Neutrophil (primary cell): ENCODE results near the gene CFAP77.

ENCODE experiments used
- H3K27ac ChIP-seq: fragments of 200-600 bp; sonication (generic); 2 replicates; pipeline ENCODE4 v1.5.1; 2016; ENCODE audit warnings: mild to moderate bottlenecking, moderate library complexity
- H3K27me3 ChIP-seq: fragments of 200-600 bp; sonication (generic); 2 replicates; pipeline ENCODE4 v1.6.0; 2016; ENCODE audit warnings: mild to moderate bottlenecking
- H3K36me3 ChIP-seq: fragments of 200-600 bp; sonication (generic); 2 replicates; pipeline ENCODE4 v1.5.1; 2017
- H3K4me1 ChIP-seq, 2 experiments: fragments of 200-600 bp in 1 of 2; sonication (generic) in 1 of 2; 1 replicate in 1 of 2; 2 replicates in 1 of 2; pipeline versions ENCODE4 v1.5.1 to v1.6.1; 2013 to 2016; ENCODE audit warnings: low read depth in 1 of 2, low read length in 1 of 2, mild to moderate bottlenecking in 1 of 2, moderate library complexity in 1 of 2; ENCODE audit not compliant: control insufficient read depth in 1 of 2, insufficient read depth in 1 of 2
- H3K4me3 ChIP-seq, 2 experiments: fragments of 200-600 bp in 1 of 2; sonication (generic) in 1 of 2; 1 replicate in 1 of 2; 2 replicates in 1 of 2; pipeline ENCODE4 v1.5.1; 2013 to 2016; ENCODE audit warnings: low read depth in 1 of 2, low read length in 1 of 2, mild to moderate bottlenecking in 1 of 2, moderate library complexity in 1 of 2
- H3K9me3 ChIP-seq: fragments of 200-600 bp; sonication (generic); 2 replicates; pipeline ENCODE4 v1.5.1; 2016
- TF ChIP-seq, protein P1 (sequence below): fragments of 200-600 bp; sonication (generic); IDR thresholded peaks from 2 replicates; pipeline ENCODE4 v1.5.1; 2016; ENCODE audit warnings: antibody characterized with exemption

The CFAP77 gene

DNA sequence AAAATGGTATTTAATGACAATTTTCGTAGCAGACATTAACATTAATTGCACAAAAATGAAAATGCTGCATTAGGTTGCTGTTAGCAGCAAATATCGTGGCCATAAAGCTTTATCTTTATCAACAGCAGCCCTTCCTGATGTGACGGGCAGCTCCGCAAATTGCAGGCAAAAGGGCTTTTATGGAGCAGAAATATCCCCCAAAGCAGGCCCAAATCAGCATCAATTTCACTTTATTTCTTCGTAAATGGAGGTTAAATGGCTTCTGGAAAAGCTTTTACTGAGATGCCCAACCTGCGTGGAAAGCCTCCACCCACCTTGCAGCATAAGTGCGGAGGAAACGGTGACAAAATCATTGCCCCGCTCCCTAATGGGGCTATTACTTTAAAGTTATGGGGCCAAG lies 94.5 kb downstream of the CFAP77 start:
- no peak overlapping the region for H3K4me3 ChIP-seq
- TF ChIP-seq, protein P1, sequence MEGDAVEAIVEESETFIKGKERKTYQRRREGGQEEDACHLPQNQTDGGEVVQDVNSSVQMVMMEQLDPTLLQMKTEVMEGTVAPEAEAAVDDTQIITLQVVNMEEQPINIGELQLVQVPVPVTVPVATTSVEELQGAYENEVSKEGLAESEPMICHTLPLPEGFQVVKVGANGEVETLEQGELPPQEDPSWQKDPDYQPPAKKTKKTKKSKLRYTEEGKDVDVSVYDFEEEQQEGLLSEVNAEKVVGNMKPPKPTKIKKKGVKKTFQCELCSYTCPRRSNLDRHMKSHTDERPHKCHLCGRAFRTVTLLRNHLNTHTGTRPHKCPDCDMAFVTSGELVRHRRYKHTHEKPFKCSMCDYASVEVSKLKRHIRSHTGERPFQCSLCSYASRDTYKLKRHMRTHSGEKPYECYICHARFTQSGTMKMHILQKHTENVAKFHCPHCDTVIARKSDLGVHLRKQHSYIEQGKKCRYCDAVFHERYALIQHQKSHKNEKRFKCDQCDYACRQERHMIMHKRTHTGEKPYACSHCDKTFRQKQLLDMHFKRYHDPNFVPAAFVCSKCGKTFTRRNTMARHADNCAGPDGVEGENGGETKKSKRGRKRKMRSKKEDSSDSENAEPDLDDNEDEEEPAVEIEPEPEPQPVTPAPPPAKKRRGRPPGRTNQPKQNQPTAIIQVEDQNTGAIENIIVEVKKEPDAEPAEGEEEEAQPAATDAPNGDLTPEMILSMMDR: no peak
- H3K36me3 ChIP-seq: no peaks in the 10 kb centered on the region
- H3K27ac ChIP-seq: no peak overlapping the region
- H3K27me3 ChIP-seq: peaks cover 54% of the 10 kb centered on the region
- peaks cover 0 to 6% of the 10 kb centered on the region in 2 experiments for H3K4me1 ChIP-seq
- H3K9me3 ChIP-seq: no peaks in the 10 kb centered on the region

DNA sequence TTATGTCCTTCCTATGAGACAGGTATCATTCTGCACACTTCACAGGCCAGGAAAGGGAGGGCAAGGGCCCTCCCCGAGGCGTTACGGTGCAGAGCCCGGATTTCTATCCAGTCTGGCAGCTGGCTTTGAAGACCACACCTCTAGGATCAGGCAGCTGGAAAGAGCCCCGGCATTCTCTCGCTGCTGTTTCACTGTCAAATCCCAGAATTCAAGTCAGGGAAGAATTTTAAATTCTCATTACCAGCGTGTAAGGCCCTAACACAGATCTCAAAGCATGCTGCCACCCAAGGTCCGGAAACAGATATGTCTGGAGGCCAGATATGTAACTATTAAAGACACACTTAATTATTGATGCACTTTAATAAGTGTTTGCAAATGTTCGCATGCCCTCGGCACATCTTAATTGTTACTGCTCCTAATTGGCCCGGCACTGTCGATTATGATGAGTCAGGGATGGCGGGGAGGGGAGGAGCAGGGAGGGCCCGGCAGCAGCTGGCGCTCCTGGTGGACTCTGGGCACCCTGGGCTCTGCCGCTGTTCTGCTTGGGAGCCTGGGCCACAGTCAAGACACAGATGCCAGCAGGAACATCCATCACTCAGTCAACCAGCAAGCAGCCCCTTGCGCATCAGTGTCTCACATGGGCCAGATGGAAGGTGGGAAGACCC lies 96.1 kb downstream of the CFAP77 start:
- peaks cover 54% of the 10 kb centered on the region for H3K27me3 ChIP-seq
- TF ChIP-seq, protein P1: no peak
- peaks cover 0 to 6% of the 10 kb centered on the region in 2 experiments for H3K4me1 ChIP-seq
- no peak overlapping the region for H3K27ac ChIP-seq
- no peaks in the 10 kb centered on the region for H3K36me3 ChIP-seq
- no peak overlapping the region for H3K4me3 ChIP-seq
- no peaks in the 10 kb centered on the region for H3K9me3 ChIP-seq

DNA sequence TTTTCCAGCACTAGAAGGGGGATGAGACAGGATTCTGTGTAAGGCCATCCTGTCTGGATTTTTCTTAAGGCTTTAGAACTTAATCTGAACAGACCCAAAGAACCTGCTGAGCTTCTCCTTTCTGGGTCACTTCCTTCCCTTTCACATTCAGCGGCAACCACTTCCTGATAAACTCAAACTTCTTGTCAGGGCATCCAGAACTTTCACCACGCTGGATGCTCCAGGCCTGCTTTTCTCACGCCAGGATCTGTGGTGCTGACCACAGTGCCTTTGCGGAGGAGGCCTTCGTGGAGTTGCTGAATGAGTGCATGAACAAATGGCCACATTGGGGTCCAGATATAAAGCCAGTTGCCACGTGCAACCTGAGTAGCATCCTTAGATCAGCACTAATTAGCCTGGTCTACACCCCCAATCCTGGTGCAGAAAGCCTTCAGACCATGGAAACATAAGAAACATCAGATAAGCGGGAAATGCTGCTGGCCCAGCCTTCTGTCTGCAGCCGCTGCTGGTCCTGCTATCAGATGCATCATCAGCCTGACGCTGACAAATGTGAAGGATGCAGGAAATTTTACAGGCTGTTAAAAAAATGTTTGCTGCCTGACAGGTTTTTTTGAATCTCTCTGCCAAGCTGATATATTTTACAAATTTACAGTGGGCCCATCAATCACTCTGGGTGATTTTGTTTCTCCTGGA lies 97.1 kb downstream of the CFAP77 start:
- Histone ChIP-seq H3K27ac (no peak overlapping the region), H3K4me3 (no peak overlapping the region), H3K27me3 (peaks cover 54% of the 10 kb centered on the region), H3K4me1 (peaks cover 0 to 6% of the 10 kb centered on the region in 2 experiments), H3K9me3 (no peaks in the 10 kb centered on the region), H3K36me3 (no peaks in the 10 kb centered on the region)
- TF ChIP-seq, protein P1: no peak

DNA sequence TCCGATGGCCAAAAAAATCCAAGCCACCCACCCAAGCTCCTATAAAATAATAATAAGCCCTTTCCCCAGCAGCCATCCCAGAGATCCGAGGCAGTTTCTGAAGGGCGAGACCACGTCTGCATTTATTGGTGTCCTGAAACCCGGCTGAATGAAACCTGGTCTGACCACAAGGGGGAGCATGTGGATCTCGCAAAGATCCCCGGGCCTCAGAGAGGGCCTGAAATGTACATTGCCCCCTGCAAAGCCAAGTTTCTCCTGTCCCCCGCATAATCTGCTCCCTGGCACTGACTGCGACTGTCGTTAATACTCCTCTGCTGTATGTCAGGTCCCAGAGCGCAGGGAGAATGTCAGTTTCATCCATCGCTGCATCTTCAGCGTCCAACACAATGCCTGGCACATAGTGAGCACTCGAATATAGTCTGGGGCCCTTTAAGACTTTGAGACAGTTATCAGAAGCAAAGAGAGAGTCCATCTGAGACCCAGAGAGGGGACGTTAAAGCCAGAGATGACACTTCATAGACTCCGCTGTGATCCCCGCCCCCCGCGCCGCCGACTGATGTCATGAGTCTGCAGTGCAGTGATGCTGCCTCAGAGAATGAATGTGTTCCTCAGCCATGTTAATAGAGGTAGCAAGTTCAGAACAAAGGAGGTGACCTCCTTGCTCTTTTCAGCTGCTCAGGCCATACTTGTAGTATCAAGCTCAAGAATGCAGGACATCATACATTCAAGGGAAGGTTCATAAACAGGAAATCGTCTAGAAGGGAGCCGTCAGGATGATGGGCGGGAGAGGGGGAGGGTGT lies 97.9 kb downstream of the CFAP77 start:
- Histone ChIP-seq H3K27ac (no peak overlapping the region), H3K9me3 (no peaks in the 10 kb centered on the region), H3K36me3 (no peaks in the 10 kb centered on the region), H3K4me1 (peaks cover 0 to 6% of the 10 kb centered on the region in 2 experiments), H3K27me3 (peaks cover 59% of the 10 kb centered on the region), H3K4me3 (no peak overlapping the region)
- TF ChIP-seq, protein P1: no peak

DNA sequence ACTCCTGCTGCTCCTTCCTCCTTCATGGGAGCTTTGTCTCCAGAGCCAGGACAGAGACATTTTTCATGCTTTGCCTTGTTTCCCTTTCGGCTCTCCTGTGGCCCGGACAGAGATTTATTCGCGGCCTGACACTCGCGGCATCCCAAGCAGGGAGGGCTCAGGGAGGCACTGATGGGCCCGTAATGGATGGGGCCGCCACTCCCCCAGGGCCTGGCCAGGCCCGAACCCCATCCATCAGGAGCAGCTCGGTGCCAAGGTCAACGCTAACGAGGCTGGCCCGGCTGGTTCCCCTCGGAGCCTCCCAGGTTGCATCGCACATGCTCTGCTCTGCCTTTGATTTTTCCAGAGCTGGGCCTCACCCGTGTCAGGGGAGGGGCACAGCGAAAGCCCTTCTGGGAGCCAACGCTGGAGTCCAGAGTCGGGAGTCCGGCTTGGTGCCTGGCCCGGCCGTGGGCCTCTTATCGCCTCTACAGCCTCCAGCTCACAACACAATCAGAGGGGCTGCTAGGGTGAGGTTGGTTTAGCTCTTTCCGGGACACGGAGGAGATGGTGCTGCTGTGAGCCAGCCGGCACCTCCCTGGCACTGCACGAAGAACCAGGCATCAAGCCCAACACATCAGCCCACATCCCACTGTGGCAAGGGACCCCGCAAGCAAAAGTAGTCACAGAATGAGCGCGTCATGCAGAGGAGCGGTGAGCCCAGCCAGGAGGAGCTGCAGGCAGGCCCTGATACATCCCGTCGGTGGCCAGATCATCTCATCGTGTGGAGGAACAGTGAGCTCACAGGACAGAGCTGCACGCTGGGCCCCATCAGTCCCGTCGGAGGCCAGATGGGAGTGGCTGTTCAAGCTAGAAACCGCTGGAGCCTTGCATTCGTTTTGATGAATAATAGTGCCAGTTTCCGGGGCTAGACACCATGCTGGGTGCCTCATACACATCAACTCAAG lies 100.2 kb downstream of the CFAP77 start:
- H3K9me3 ChIP-seq: no peaks in the 10 kb centered on the region
- H3K27ac ChIP-seq: no peak overlapping the region
- H3K27me3 ChIP-seq: peaks cover 55% of the 10 kb centered on the region
- H3K4me3 ChIP-seq: no peak overlapping the region
- H3K4me1 ChIP-seq: peaks cover 0 to 6% of the 10 kb centered on the region in 2 experiments
- no peaks in the 10 kb centered on the region for H3K36me3 ChIP-seq
- TF ChIP-seq, protein P1: no peak
